ENCODE data around the gene CHIT1. TPM values are rescaled to one million over a fixed set of nuclear protein-coding genes. Genes with fewer than 3 reads are reported as not detected.

The CHIT1 gene
- total RNA-seq, 2 experiments from 2014 or later = 1.9 to 3.6 TPM

DNA sequence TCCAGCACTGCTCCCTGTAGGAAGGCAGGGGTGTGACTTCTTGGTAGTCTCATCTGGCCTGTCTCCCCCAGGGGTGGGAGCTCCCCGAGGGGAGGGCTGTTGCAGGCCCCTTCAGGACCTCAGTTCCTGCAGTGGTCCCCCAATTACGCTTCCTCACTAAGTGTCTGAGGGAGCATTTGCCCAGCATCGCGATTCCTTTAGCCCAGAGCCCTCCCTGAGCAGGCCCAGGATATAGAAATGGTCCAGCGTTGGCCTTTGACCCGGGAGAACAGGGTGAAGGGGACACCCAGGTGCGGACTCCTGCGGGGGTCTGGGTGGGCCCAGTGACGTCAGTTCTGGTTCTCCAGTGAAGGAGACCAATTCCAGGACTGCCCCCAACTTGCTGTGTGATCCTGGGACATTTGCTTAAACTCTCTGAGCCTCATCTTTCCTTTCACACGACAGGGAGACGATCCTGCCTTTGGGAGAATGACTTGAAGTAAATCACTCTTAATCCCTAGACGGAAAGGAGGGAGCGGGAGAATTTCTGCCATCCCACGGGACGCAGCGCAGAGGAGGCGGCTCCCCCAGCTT lies 43.2 kb upstream of the CHIT1 start:
- no peak overlapping the region for H2AFZ ChIP-seq (ENCODE audit: low read length)
- H3K36me3 ChIP-seq (ENCODE audit: insufficient read depth, low read length) = no peaks in the 10 kb centered on the region
- POLR2A ChIA-PET = interaction anchor here (0.7 to 2.0 kb wide), 12 partner anchors 11 to 169 kb away, joined by 3 to 8 read pairs (median 4); no protein-coding TSS in a partner anchor
- no peaks in the 10 kb centered on the region for H4K20me1 ChIP-seq (ENCODE audit: insufficient read depth, low read length)
- TF ChIP-seq, protein P1, sequence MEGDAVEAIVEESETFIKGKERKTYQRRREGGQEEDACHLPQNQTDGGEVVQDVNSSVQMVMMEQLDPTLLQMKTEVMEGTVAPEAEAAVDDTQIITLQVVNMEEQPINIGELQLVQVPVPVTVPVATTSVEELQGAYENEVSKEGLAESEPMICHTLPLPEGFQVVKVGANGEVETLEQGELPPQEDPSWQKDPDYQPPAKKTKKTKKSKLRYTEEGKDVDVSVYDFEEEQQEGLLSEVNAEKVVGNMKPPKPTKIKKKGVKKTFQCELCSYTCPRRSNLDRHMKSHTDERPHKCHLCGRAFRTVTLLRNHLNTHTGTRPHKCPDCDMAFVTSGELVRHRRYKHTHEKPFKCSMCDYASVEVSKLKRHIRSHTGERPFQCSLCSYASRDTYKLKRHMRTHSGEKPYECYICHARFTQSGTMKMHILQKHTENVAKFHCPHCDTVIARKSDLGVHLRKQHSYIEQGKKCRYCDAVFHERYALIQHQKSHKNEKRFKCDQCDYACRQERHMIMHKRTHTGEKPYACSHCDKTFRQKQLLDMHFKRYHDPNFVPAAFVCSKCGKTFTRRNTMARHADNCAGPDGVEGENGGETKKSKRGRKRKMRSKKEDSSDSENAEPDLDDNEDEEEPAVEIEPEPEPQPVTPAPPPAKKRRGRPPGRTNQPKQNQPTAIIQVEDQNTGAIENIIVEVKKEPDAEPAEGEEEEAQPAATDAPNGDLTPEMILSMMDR (conservative IDR thresholded peaks at IDR 0.05; ENCODE audit: low read length) = no peak
- TF ChIP-seq EZH2phosphoT487 (IDR thresholded peaks at IDR 0.05; ENCODE audit: borderline replicate concordance, low read depth, low read length) = no peak
- no peaks in the 10 kb centered on the region for H3K9me3 ChIP-seq (ENCODE audit: low read length)
- no peaks in the 10 kb centered on the region for H3K9me2 ChIP-seq (ENCODE audit: insufficient read depth, low read length)
- H3K4me2 ChIP-seq (ENCODE audit: low read length) = peak overlapping the region; percentile 96
- H3K79me2 ChIP-seq (ENCODE audit: insufficient read depth, low read depth, low read length) = peaks cover 5% of the 10 kb centered on the region; the same call in 1 of the 2 replicates
- peak overlapping the region; percentile 66 for H3K4me3 ChIP-seq (ENCODE audit: low read depth, low read length, poor library complexity, severe bottlenecking)
- no TSS peak for BruUV-seq (replicated peaks)
- DNase-seq (ENCODE audit: low spot score) = peak; percentile 4
- CTCF ChIA-PET (ENCODE audit: unreplicated experiment) = interaction anchor here (0.5 to 1.5 kb wide), 12 partner anchors 9 to 66 kb away, joined by 3 to 12 read pairs (median 4); no protein-coding TSS in a partner anchor
- H3K27ac ChIP-seq (ENCODE audit: low read depth, low read length, poor library complexity, severe bottlenecking) = peak overlapping the region; percentile 88
- intact Hi-C loops (cut with micrococcal nuclease; ENCODE audit: unreplicated experiment) = loop anchor here (1.0 kb wide), 6 partner anchors 17 to 215 kb away; partner anchors contain the start of gene BTG2
- peaks cover 94% of the 10 kb centered on the region for H3K4me1 ChIP-seq (ENCODE audit: insufficient read depth, low read length, poor library complexity, severe bottlenecking)

DNA sequence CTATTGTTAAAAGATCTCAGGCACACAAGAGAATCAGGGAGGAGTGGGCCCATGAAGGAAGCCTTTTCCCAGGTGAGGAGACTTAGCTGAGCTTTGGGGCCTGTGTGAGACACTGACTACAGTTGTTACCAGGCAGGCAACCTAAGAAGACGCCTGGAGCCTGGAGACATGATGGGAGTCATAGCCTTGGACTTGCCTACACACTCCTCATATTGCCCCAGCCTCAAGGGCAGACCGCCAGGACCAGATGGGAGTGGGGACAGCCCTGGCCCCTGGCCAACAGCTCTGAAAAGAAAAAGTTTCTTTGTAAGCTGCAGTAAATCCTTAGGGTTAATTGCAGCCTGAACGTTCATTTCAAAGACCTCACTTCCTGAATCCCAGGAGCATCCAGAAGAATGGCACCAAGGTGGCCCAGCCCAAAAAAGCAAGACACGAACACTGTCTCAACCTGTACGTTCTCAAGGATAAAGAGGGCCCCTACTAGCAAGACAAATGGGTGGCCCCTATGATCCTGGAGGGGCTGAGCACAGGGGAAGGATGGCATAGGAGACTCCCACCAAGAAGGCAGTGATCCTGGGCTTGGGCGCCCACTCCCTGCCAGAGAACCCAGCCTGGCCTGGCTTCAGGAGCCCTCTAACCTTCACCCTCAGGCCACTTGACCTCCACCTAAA lies 42.6 kb upstream of the CHIT1 start:
- Histone ChIP-seq H3K9me3 (ENCODE audit: low read length) (no peaks in the 10 kb centered on the region), H2AFZ (ENCODE audit: low read length) (peak overlapping the region; percentile 64; the same call in 1 of the 2 replicates), H3K9me2 (ENCODE audit: insufficient read depth, low read length) (no peaks in the 10 kb centered on the region), H3K27ac (ENCODE audit: low read depth, low read length, poor library complexity, severe bottlenecking) (peak overlapping the region; percentile 88), H3K4me3 (ENCODE audit: low read depth, low read length, poor library complexity, severe bottlenecking) (peak overlapping the region; percentile 66), H3K36me3 (ENCODE audit: insufficient read depth, low read length) (no peaks in the 10 kb centered on the region), H3K4me1 (ENCODE audit: insufficient read depth, low read length, poor library complexity, severe bottlenecking) (peaks cover 94% of the 10 kb centered on the region), H3K4me2 (ENCODE audit: low read length) (peak overlapping the region; percentile 96), H3K79me2 (ENCODE audit: insufficient read depth, low read depth, low read length) (peaks cover 5% of the 10 kb centered on the region; the same call in 1 of the 2 replicates), H4K20me1 (ENCODE audit: insufficient read depth, low read length) (no peaks in the 10 kb centered on the region)
- TF ChIP-seq, protein P1 (conservative IDR thresholded peaks at IDR 0.05; ENCODE audit: low read length) = no peak
- no peak for TF ChIP-seq EZH2phosphoT487 (IDR thresholded peaks at IDR 0.05; ENCODE audit: borderline replicate concordance, low read depth, low read length)
- BruUV-seq (replicated peaks) = no TSS peak
- ChIA-PET POLR2A (interaction anchor here (0.7 to 2.0 kb wide), 9 partner anchors 9 to 170 kb away, joined by 3 to 8 read pairs (median 4); no protein-coding TSS in a partner anchor), CTCF (ENCODE audit: unreplicated experiment) (interaction anchor here (0.9 to 2.0 kb wide), 9 partner anchors 19 to 68 kb away, joined by 3 to 12 read pairs (median 6); no protein-coding TSS in a partner anchor)
- intact Hi-C loops (cut with micrococcal nuclease; ENCODE audit: unreplicated experiment) = no loop called here
- DNase-seq (ENCODE audit: low spot score) = peak; percentile 9

Data from OCI-LY7 (cell line).